GM23248 (cell line): Measurements from ENCODE around the gene MMP27. TPM values are rescaled to one million over a fixed set of nuclear protein-coding genes. Genes with fewer than 3 reads are reported as not detected.

Experiments used
- DNase-seq: peaks from one replicate; pipeline ENCODE4 v3.0.0-alpha.2; 2015
- H2AFZ ChIP-seq: fragments of 200-600 bp; sonication (generic); 2 replicates; pipeline ENCODE4 v1.6.1; 2016; ENCODE audit warnings: antibody characterized with exemption
- H3F3A ChIP-seq: fragments of 200-600 bp; sonication (generic); 2 replicates; pipeline ENCODE4 v1.6.1; 2016; ENCODE audit warnings: mild to moderate bottlenecking, antibody characterized with exemption, mixed run types; ENCODE audit not compliant: insufficient read depth
- H3K27ac ChIP-seq: fragments of 200-600 bp; sonication (generic); 2 replicates; pipeline ENCODE4 v1.5.1; 2016; ENCODE audit warnings: mild to moderate bottlenecking
- H3K27me3 ChIP-seq: fragments of 200-600 bp; sonication (generic); replicated peaks from 2 replicates; pipeline ENCODE4 v1.6.1; 2016; ENCODE audit warnings: mild to moderate bottlenecking; ENCODE audit not compliant: insufficient read depth
- H3K36me3 ChIP-seq: fragments of 200-600 bp; sonication (generic); 2 replicates; pipeline ENCODE4 v1.6.1; 2016; ENCODE audit warnings: low read depth, mild to moderate bottlenecking
- H3K4me1 ChIP-seq: fragments of 200-600 bp; sonication (generic); 2 replicates; pipeline ENCODE4 v1.6.1; 2016; ENCODE audit warnings: mild to moderate bottlenecking; ENCODE audit not compliant: insufficient read depth
- H3K4me2 ChIP-seq: fragments of 200-600 bp; sonication (generic); one replicate; pipeline ENCODE4 v1.6.1; 2016; ENCODE audit warnings: mild to moderate bottlenecking; ENCODE audit not compliant: unreplicated experiment
- H3K4me3 ChIP-seq: fragments of 200-600 bp; sonication (generic); 2 replicates; pipeline ENCODE4 v1.5.1; 2016; ENCODE audit warnings: mild to moderate bottlenecking
- H3K79me2 ChIP-seq: fragments of 200-600 bp; sonication (generic); 2 replicates; pipeline ENCODE4 v1.6.1; 2016; ENCODE audit warnings: mild to moderate bottlenecking; ENCODE audit not compliant: insufficient read depth
- H3K9ac ChIP-seq: fragments of 200-600 bp; sonication (generic); 2 replicates; pipeline ENCODE4 v1.6.1; 2016; ENCODE audit warnings: mild to moderate bottlenecking
- H3K9me2 ChIP-seq: fragments of 200-600 bp; sonication (generic); 2 replicates; pipeline ENCODE4 v1.6.1; 2016; ENCODE audit warnings: mixed run types, mild to moderate bottlenecking, moderate library complexity; ENCODE audit not compliant: insufficient read depth
- H3K9me3 ChIP-seq: fragments of 200-600 bp; sonication (generic); one replicate; pipeline ENCODE4 v1.6.1; 2017; ENCODE audit warnings: low read depth
- H4K20me1 ChIP-seq: fragments of 200-600 bp; sonication (generic); 2 replicates; pipeline ENCODE4 v1.6.0; 2016; ENCODE audit not compliant: insufficient read depth
- EZH2 ChIP-seq: fragments of 200-600 bp; sonication (generic); IDR thresholded peaks from 2 replicates; pipeline ENCODE4 v1.6.1; 2018; ENCODE audit warnings: antibody characterized with exemption, mild to moderate bottlenecking; ENCODE audit not compliant: insufficient read depth, poor library complexity, severe bottlenecking
- EZH2phosphoT487 ChIP-seq: fragments of 200-600 bp; sonication (generic); IDR thresholded peaks from 2 replicates; pipeline ENCODE4 v1.6.1; 2018; ENCODE audit warnings: antibody characterized with exemption, moderate library complexity, mild to moderate bottlenecking, low read depth; ENCODE audit not compliant: insufficient read depth
- WGBS, 2 experiments: methylation state at CpG; one replicate each; pipeline ENCODE4 v1.1.6; 2015 to 2017; ENCODE audit warnings: low lambda C conversion rate in 2 of 2, low coverage in 1 of 2; ENCODE audit errors: missing lambda C conversion rate in 2 of 2; 5-methylcytosine and 5-hydroxymethylcytosine counted together
- in situ Hi-C: fragments of 300-500 bp; cut with MboI; formaldehyde crosslinking; loops from 2 replicates; pipeline ENCODE4 v1.15.0; 2020
- polyA plus RNA-seq: library from polyadenylated mRNA; unstranded; fragments of >200 nt; fragmentation: Nextera tagmentation; extraction: Ambion mirVana; gene quantifications from 2 replicates; pipeline ENCODE4 v1.2.1, GENCODE V29; 2016
- total RNA-seq: library from RNA; depleted of rRNA; stranded (reverse); fragments of >200 nt; shearing (Covaris generic); gene quantifications from 2 replicates; pipeline ENCODE4 v1.2.3, GENCODE V29; 2014

MMP27 gene
- total and polyA plus RNA-seq, 2 experiments from 2014 or later = 0.09 TPM; not detected in 1

- DNase-seq = no peak
- no peak overlapping the region for H3K27ac ChIP-seq
- in situ Hi-C loops = no loop called here
- H3K4me3 ChIP-seq = no peak overlapping the region
- H3K9me2 ChIP-seq = no peaks in the 10 kb centered on the region
- no peaks in the 10 kb centered on the region for H3K36me3 ChIP-seq
- H3K4me1 ChIP-seq = no peaks in the 10 kb centered on the region
- H3K9ac ChIP-seq = no peak overlapping the region
- H3K4me2 ChIP-seq = no peak overlapping the region
- H3K9me3 ChIP-seq = no peaks in the 10 kb centered on the region
- H3F3A ChIP-seq = no peaks in the 10 kb centered on the region
- no peak overlapping the region for H2AFZ ChIP-seq
- TF ChIP-seq EZH2phosphoT487 = no peak
- TF ChIP-seq EZH2 = no peak
- no peaks in the 10 kb centered on the region for H3K79me2 ChIP-seq
- H4K20me1 ChIP-seq = no peaks in the 10 kb centered on the region
- H3K27me3 ChIP-seq = peaks cover 32% of the 10 kb centered on the region
These were observed 43.0 kb downstream of the MMP27 start for GRCh38 chr11:102662607-102663006.

GRCh38 chr11:102661040-102661439, 44.5 kb downstream of the MMP27 start:
- H3K9me2 ChIP-seq = no peaks in the 10 kb centered on the region
- H3K4me3 ChIP-seq = no peak overlapping the region
- H3K36me3 ChIP-seq = no peaks in the 10 kb centered on the region
- no peak overlapping the region for H3K4me2 ChIP-seq
- H3K27ac ChIP-seq = no peak overlapping the region
- H3F3A ChIP-seq = no peaks in the 10 kb centered on the region
- no peak overlapping the region for H3K9ac ChIP-seq
- no peaks in the 10 kb centered on the region for H3K79me2 ChIP-seq
- DNase-seq = no peak
- in situ Hi-C loops = no loop called here
- H3K27me3 ChIP-seq = peaks cover 39% of the 10 kb centered on the region
- 80 to 86% methylated on average over 4 of the region's 4 CpGs for WGBS, 2 experiments
- no peak overlapping the region for H2AFZ ChIP-seq
- no peaks in the 10 kb centered on the region for H4K20me1 ChIP-seq
- TF ChIP-seq EZH2phosphoT487 (no peak), EZH2 (no peak)
- H3K4me1 ChIP-seq = no peaks in the 10 kb centered on the region
- H3K9me3 ChIP-seq = no peaks in the 10 kb centered on the region

GRCh38 chr11:102656528-102656927, 49.0 kb downstream of the MMP27 start:
- H3K4me3 ChIP-seq = no peak overlapping the region
- in situ Hi-C loops = no loop called here
- no peak for TF ChIP-seq EZH2
- TF ChIP-seq EZH2phosphoT487 = no peak
- DNase-seq = no peak
- H3K9ac ChIP-seq = no peak overlapping the region
- no peaks in the 10 kb centered on the region for H3K36me3 ChIP-seq
- no peak overlapping the region for H3K4me2 ChIP-seq
- H4K20me1 ChIP-seq = no peaks in the 10 kb centered on the region
- H3K27ac ChIP-seq = no peak overlapping the region
- H3K27me3 ChIP-seq = peaks cover 42% of the 10 kb centered on the region
- H3K9me3 ChIP-seq = no peaks in the 10 kb centered on the region
- H3K79me2 ChIP-seq = no peaks in the 10 kb centered on the region
- H3F3A ChIP-seq = peaks cover 3% of the 10 kb centered on the region; the same call in 1 of the 2 replicates
- H3K9me2 ChIP-seq = no peaks in the 10 kb centered on the region
- no peaks in the 10 kb centered on the region for H3K4me1 ChIP-seq
- WGBS, 2 experiments = 62 to 63% methylated on average over 1 of the region's 1 CpG
- no peak overlapping the region for H2AFZ ChIP-seq

GRCh38 chr11:102655547-102655946, 50.0 kb downstream of the MMP27 start:
- H3K36me3 ChIP-seq = no peaks in the 10 kb centered on the region
- no peaks in the 10 kb centered on the region for H3K4me1 ChIP-seq
- H3K27me3 ChIP-seq = peaks cover 37% of the 10 kb centered on the region
- no peak for DNase-seq
- no peaks in the 10 kb centered on the region for H3K9me3 ChIP-seq
- H3K27ac ChIP-seq = no peak overlapping the region
- in situ Hi-C loops = no loop called here
- no peak overlapping the region for H2AFZ ChIP-seq
- H3K4me2 ChIP-seq = no peak overlapping the region
- no peak overlapping the region for H3K9ac ChIP-seq
- H3K79me2 ChIP-seq = no peaks in the 10 kb centered on the region
- peaks cover 3% of the 10 kb centered on the region; the same call in 1 of the 2 replicates for H3F3A ChIP-seq
- 22 to 25% methylated on average over 2 of the region's 2 CpGs for WGBS, 2 experiments
- no peaks in the 10 kb centered on the region for H3K9me2 ChIP-seq
- no peak overlapping the region for H3K4me3 ChIP-seq
- H4K20me1 ChIP-seq = no peaks in the 10 kb centered on the region
- TF ChIP-seq EZH2 (no peak), EZH2phosphoT487 (no peak)

- no peak for TF ChIP-seq EZH2
- no peak for TF ChIP-seq EZH2phosphoT487
- DNase-seq = no peak
- Histone ChIP-seq H3K9me2 (no peaks in the 10 kb centered on the region), H3K27me3 (peaks cover 31% of the 10 kb centered on the region), H4K20me1 (no peaks in the 10 kb centered on the region), H3K4me3 (no peak overlapping the region), H3K36me3 (no peaks in the 10 kb centered on the region), H3K4me1 (no peaks in the 10 kb centered on the region), H3K4me2 (no peak overlapping the region), H2AFZ (no peak overlapping the region), H3K9ac (no peak overlapping the region), H3K9me3 (no peaks in the 10 kb centered on the region), H3K79me2 (no peaks in the 10 kb centered on the region), H3K27ac (no peak overlapping the region), H3F3A (peaks cover 3% of the 10 kb centered on the region; the same call in 1 of the 2 replicates)
- WGBS, 2 experiments = 80 to 100% methylated on average over 1 of the region's 1 CpG
- in situ Hi-C loops = no loop called here
These were observed 50.8 kb downstream of the MMP27 start for GRCh38 chr11:102654761-102655160.
